KG1 (cell line): ENCODE results near the gene NTRK3.

Experiments
- DNase-seq: peaks from one replicate; lab custom pipeline; 2025; lab: John Stamatoyannopoulos, UW

NTRK3 gene

DNA sequence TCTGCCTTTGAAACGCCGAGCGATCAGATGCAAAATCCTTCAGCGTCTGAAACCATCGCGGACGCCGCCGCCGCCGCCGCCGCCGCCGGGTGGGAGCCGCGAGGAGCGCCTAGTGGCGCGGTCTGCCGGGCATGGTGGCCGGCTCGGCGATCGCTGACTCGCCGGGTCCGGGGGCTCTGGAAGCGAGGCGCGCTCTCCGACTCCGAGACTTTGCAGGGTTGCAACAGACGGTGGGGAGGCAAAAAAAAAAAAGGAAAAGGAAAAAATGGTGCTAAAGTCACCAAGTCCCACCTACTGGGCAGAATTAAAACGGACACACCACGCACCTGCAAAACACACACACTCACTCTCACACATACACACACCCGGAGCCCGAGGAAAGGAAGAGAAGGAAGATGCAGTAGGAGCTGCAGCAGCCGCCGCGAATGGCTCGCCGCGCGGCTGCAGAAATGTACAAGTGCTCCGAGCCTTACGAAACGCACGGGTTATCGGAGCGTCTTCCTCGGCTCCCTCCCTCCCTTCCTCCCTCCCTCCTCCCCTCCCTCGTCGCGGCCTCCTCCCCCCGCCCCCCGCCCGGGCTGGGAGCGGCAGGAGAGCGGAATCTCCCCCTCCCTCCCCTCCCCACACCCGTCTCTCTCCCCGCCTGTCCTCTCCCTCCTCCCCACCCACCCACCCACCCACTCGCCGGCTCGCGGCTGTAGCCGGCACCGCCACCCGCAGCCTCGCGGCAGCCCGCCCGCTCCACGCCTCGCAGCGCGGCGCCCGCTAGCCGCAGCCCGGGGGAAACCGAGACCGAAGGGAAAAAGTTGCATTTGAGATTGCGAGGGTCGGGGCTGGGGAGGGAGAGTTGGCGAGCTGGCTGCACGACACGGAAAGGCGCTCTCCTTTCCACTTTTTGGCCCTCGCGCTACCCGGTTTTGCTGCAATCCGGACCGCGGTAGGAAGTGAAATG lies at the start of gene NTRK3:
Gene NTRK3 (minus strand): TSS at position 461 of the 952 bp plus-strand sequence. CDS start 586 bp downstream, outside the sequence.
- DNase-seq: no peak

DNA sequence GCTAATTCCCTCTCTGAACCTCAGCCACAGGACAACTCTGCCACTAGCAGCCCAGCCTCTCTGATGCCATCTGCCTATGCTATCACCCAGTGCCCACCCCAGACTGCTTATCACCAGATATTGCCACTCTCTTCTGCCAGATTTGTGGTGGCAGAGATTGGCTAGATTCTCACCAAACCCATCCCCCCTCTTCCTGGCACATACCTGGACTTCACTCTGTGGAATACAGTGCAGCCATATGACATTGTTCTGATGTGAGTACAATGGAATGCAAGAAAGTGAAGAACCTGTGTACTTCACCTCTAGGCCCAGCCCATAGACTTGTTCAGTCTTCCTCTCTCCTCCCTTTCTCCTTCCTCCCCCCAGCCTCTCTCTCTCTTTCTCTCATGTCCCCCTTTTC lies 46.9 kb upstream of the NTRK3 start:
- DNase-seq: no peak

DNA sequence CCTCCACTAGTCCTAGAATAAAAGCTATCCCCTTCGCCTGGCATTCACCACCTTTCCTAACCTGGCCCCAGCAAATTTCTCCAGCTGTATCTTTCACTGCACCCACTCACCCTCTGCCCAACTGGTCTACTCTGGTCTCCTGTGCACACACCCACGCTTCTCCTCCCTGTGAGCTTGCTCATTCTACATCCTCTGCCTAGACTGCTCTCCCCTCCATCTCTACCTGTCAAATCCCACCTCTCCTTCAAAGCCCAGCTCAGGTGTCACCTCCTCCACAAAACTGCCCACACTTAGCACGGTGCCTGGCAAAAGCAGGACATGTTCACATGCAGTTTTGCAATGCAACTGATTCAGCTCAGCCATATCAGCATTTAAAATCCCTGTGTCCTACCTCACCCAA lies 45.8 kb upstream of the NTRK3 start:
- DNase-seq: no peak

DNA sequence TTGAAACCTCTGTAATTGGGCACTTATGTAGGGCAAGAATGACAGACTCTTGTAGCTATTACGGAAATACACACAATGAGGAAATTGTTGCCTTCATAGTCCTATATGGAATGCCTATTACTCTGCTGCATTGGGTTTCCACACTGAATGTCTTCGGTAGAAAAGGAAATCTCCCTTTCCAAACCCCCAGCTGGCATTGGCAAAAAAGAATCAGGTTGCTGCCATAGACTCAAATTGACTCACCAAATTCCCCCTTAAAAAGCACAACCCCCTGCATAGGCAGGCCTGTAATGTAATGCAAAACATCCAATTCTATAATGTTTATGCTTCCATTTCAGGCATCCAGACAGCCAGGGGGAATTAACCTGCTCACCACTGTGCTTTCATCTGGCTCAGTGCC lies 44.8 kb upstream of the NTRK3 start:
- no peak for DNase-seq

DNA sequence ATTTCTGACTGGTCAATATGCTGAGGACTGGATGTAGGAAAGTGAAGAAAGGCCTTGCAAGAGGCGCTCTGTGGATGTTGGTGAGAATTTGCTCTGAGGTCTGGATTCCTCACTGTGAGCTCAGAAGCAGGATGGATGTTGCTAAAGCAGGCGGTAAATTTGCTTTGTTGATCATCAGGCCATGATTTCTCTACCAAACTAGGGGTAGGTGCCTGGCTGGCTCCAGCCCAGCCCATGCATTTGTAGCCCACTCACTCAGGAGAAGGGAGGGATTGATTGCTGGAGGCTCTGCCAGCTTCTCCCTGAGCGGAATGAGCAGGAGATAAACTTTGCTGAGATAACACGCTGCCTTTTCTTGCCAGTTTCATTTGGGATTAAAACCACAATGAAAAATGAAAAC lies 44.3 kb upstream of the NTRK3 start:
- no peak for DNase-seq

DNA sequence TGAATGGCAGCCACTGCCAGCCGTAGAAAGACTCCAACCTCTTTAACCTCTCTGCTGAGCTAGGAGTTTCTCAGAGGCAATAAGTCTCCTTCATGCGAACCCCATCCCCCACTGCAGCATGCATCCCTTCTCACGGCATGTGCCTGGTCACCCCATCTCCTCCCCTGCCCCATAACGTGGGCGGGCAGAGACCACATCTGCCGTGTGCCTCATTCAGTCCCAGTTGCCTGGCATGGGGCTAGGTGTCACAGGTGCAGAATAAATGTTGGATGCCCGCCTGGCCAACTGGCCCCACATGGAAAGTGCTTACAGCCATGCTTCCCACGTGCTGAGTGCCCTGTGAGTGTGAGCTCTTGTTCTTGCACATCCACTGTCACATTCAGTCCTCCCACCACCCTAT lies 43.5 kb upstream of the NTRK3 start:
- no peak for DNase-seq

DNA sequence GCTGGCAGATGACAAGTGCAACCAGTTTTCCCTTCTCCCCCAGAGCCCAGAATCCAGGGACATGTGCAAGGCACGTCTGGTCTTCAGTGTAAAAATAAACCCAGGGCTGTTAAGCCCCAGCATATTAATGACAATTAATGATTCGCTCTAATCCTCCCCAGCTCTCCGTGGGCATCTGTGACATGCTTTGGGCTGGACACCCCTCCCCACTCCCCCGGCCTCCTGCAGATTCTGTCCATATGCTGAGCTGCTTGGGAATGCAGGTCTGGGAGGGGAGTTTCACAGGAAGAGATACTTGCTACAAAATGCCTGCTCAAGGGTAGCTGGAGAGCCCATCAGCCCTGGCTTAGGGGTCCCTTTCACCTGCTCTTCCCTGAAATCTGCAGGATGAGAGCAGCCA lies 43.0 kb upstream of the NTRK3 start:
- DNase-seq: no peak

DNA sequence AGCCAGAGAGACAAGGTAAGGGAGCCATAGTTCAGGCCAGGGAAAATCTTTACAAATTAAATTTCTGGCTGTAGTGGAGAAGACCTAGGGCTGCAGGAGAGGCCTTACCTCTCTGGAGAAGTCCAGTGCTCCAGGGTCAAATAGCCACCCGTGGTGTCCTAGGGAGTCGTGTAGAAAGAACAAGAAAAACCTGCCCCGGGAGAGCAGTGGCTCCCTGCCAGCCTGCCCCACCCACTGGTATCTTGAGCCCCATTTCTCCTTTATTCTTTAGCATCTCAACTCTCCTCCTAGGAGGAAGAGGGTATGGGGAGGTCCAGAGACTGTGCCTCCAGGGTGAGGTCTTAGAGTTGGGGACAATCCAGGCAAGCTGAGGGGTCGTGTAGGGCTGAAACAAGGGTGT lies 32.1 kb upstream of the NTRK3 start:
- no peak for DNase-seq

DNA sequence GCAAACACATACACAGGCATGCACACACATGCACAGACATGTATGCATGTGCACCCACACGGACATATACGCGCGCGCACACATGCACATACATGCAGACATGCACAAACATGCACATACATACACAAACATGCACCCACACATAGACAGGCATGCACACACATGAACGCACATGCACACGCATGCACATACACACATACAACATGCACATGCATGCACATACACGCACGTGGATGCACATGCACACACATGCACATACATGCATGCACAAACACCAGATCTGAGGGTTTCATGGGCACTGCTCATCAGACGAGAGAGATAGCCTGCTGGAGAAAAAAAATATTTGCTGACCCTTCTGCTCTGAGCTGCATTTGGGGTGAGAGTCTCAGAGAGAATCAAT lies 31.7 kb upstream of the NTRK3 start:
- DNase-seq: no peak

DNA sequence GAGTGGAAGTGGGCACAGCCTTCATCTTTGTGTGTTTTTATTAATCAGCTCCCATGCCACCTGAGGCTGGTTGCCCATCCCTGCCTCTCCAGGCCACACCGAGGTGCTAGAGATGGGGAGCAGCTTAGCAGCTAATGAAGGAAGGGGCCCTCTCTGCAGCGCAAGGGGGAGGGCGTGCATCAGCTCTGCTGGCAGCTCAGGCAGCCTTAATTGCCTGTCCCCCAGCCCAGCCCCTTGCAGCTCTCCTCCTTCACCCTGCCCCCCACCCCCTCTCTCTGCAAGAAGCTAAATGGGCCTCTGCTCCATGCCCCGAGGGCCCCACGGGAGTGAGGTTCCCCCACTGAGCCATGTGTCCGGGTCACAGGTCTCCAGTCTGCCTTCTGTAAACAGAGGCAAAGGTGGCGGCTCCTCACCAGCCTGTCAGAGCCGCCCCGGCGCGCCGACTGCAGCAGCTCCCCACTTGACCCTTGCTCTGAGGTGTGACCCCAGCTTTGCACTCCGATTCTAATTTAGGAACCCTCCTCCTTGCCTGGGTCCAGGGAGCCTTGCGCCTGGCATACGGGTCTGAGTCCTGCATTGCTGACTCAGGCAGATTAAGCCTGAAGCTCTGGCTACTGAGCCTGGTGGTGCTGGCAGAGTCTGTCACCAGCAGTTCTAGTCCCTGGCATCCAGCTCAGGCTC lies 27.9 kb upstream of the NTRK3 start:
- no peak for DNase-seq

DNA sequence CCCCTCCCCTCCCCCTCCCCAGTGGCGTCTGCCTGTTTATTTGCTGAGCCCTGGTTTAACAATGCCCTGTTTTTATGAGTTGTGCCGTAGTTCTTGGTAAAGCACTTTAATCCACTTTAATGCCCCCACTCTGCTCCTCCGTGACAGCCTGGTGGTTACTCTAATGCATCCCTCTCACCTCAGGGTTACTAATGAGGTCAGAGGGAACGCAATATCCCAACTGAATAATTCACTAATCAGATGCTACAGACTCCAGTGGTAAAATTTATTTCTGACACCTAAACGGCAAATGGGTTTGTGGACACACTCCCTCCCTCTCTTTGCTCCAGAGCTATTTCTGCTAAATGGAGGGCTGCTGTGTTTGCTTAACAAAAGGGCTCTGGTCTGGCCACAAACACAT lies 26.1 kb upstream of the NTRK3 start:
- no peak for DNase-seq

DNA sequence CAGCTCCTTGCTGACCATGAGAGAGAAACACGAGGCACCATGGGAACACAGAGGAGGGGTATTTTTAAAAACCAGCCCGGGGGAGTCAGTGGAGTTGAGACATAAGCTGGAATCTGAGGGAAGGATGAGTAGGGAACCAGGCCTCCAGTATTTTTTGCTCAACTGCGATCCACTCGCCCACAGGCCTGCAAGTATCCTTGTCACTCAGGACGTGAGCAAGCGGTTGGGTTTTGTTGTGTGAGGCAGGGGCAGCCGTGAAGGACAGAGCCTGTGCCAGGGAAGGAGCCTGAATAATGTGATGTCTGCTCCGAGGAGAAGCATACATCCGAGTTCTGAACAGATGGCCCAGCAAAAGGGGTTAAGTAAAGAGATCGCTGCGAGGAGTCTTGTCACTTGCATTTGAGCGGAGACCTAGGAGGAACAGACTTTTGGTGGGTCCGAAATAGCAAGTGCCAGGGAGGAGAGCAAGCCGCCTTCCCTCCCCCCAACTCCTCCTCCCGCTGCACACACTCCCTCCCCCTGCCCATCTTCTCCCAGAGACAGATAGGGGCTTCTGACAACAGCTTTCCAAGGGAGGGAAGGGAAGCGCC lies 20.4 kb upstream of the NTRK3 start:
- DNase-seq: no peak

DNA sequence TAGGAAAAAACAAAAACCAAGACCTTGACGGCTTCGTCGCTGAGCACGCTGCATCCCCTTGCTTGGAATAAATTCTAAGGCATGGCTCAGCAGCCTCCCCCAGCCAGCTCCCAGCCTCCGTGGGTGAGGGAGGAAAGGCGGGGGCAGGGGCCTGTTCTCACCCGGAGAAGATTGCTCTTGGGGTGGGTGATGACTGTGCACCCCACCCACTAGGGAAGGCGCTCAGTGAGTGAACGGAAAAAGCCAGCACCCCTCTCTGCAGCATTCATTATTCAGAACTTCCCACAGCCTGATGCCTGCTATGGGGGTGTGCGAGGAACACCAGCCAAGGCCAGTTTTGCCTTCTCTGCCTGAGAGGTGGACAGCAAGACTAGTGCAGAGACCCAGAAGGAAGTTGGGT lies 19.3 kb upstream of the NTRK3 start:
- DNase-seq: no peak

DNA sequence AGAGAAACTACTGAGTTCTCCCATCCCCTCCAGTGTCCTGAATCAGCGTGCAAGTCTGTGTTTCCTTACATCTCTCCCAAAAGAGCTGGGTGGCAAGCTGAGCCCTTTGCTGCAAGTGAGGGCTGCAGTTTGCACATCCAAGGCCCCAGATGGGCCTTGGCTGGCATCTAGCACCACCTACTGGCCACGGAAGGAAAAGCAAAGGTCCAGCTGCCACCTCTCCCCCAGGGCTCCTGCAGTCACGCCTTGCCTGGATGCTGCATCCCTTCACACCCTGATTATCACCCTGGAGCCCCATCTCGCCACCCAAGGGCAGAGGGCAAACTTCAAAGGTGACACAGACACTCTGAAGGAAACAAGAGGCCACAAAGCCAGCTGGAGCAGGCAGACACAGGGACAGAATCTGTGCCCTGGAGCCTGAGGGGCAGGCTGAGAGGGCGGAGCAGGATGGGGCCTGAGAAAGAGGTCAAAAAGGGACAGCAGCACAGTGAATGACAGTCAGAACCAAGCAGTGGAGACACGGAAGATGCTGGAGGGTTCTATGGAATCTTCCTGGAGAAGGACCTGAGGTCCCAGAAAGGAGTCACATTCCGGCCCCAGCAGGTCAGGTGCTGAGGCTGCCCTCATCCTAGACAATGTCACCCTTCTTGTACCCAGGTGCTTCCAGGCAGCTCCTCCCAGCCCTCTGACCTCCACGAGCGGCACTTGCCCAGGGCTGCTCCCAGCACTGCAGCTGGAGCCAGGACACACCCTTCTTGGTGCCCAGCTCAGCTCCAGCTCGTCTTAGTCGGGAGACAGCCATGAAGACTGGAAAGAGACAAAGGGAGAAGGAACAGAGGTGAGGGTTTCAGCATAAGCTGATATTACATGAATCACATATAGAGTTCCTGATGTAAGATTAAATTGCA lies 18.3 kb upstream of the NTRK3 start:
- DNase-seq: peak; percentile 8

DNA sequence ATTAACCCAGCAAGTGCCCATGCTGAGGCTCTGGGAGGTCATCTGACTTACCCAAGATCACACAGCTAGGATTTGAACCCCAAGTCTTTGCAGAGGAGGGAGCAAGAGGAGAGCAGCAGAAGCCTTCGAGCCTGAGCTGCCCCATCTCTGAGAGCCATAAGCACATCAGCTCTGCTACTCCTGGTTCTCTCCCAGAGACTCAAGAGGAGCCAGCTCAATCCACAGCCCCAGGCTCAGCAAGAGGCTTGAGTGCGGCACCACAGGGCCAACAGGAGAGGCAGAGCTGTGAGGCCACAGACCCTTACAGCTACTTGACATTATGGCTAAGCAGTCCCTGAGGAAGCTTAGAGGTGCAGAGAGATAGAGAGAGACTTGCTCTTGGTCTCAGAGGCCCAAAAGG lies 15.9 kb upstream of the NTRK3 start:
- DNase-seq: no peak

DNA sequence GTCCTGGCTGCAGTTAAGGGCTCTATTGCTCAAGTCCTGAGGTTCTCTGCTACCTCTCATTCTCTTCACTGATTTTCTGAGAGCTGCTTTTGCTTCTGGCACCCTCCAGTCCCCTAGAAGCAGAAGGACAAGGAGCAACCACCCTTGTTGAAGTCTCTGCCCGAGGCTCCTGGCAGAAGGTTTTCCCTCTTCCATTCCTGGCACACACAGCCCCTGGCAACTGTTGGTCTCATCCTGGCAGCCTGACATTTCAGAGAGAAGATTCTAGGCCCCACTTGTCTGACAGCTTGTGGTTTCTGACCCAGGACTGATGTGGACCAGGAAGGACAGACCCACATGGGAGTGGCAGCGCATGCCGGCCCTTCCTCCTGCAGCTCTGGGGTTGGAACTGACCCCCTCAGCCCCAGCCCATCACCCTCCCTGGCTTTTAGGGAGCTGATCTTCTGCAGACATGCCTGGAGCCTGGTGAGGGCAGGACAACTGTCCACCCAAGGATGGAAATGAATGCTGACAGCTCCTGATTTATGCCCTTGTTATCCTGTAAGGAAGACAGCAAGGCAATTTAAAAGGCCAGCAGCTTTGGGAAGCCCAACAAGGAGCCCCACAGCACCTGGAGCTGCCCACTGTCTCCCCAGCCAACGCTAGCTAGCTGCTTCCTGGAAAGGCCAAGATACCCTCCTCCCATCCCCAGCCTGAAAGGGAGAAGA lies 13.0 kb upstream of the NTRK3 start:
- no peak for DNase-seq

DNA sequence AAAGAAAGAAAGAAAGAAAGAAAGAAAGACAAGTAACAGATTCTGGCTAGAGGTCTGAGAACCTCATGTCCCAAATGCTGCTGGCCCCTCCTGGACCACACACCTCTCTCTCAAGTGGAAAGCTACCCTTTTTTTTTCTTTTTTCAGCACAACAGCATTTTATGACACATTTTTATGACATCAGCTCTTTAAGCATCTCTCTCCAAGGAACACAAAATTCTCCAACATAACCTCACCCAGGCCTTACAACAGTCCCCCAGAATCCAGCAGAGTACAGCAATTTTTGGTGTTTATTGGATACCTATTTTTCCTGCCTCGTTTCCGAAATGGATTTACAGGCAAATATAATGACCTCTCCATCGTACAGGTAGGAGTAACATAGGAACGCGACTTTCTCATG lies 11.2 kb upstream of the NTRK3 start:
- no peak for DNase-seq

DNA sequence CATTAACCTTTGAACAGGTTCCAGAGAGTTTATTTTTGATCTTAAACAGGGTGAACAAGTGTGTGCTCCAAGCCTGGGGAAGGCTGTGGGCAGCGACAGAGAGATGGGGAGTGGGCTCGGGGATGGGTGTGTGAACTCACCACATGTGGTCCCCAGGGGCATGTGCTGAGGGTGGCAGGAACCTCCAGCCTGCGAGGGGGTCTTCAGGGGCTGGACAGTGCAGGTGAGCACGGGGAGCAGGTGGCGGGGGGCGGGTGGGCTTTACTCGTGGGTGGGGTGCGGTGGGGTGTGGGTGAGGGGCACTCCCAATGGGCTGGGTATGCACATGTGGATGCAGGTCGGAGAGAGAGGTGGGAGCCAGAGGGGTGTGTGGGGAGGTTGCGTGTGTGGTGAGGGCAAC lies 9.6 kb upstream of the NTRK3 start:
- DNase-seq: no peak

DNA sequence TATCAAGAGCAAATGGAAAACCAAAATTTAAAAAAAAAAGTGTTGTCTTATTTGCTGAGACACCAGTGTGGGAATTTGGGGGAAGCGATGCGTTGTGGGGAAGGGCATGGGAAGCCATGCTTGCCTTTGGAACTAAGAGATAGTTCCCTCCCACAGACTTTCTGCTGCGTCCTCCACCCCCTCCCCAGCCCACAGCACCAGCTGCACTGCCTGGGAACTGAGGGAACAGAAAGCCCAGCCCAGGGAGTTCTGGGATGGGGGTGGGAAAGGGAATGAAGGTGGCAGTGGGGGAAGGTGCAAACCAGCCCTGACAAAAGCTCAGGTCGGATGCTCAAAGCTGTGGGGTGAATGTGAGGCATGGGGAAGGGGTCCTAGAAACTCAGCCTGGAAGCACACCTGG lies 8.1 kb upstream of the NTRK3 start:
- DNase-seq: no peak

DNA sequence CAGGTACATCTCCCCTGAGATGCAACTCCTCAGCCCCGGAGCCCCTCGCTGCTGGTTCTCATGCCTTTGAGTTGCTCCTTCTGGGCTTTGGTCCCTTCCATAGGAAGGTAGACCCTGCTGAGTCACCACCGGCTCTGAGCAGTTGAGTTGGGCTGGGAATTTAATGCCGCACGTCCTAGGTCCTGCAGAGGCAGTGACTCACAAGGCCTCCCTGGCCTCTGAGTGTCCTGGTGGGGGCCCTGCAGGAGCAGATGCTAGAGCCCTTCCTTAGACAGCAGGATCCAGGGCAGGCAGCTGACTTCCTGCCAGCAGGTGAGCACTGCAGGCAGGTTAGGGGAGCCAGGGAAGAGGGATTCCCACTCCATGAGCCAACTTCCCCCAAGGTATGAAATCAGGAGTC lies 5.5 kb upstream of the NTRK3 start:
- DNase-seq: no peak

DNA sequence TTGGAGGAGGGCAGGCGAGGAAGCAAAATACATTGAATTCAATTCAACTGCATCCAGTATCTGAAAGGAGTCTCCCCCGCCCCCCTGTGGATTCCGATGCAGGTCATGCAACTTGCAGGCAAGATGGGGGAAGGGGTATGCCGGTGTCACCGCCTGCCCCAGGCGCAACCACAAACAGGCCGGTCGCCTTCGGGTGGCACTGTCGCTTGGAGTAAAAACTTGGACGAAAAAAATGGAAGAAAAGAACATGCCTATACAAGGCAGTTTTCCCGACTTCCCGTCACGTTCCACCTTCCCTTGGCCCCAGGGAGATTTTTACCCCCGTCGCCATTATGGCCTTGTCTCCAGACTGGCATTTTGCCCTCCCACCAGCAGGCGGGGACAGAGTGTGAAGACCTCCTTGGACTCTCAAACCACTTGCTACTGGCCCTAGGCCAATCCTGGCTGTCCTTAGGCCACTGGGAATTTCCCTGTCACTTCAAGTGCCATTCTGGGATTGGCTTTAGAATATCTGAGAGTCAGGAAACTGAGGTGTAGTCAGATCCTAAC lies 1.6 kb upstream of the NTRK3 start:
- no peak for DNase-seq
